C4-2B (cell line): ENCODE data around the gene MACROH2A2.
"Not testable (repeated sequence)": the region's sequence is repeated elsewhere in the genome, so short reads cannot be mapped to it uniquely, and the experiment has no call there.

ENCODE experiments used
- H3K27ac ChIP-seq: fragments of 450-650 bp; 2 replicates; pipeline ENCODE4 v1.5.1; 2017
- CTCF ChIP-seq: fragments of 450-650 bp; conservative IDR thresholded peaks from 2 replicates; pipeline ENCODE4 v1.5.1; 2017; ENCODE audit warnings: mild to moderate bottlenecking
- ZFX ChIP-seq: fragments of 450-650 bp; IDR thresholded peaks from 2 replicates; pipeline ENCODE4 v1.6.1; 2017

The MACROH2A2 gene

GRCh38 chr10:70068925-70069324 lies 16.3 kb downstream of the MACROH2A2 start:
- TF ChIP-seq ZFX, result no peak
- TF ChIP-seq CTCF, result no peak
- no peak overlapping the region for H3K27ac ChIP-seq

GRCh38 chr10:70069346-70069745 lies 16.7 kb downstream of the MACROH2A2 start:
- TF ChIP-seq CTCF (no peak), ZFX (no peak)

GRCh38 chr10:70070834-70071233 lies 18.2 kb downstream of the MACROH2A2 start:
- TF ChIP-seq CTCF (no peak), ZFX (no peak)
- H3K27ac ChIP-seq, result no peak overlapping the region

More at GRCh38 chr10:70069346-70069745, 16.7 kb downstream of the MACROH2A2 start:
- H3K27ac ChIP-seq, result no peak overlapping the region

GRCh38 chr10:70074165-70074564 lies 21.5 kb downstream of the MACROH2A2 start:
- TF ChIP-seq ZFX (no peak), CTCF (no peak)
- H3K27ac ChIP-seq, result no peak overlapping the region

- no peak for TF ChIP-seq CTCF
- TF ChIP-seq ZFX, result no peak
- no peak overlapping the region for H3K27ac ChIP-seq
Measured at GRCh38 chr10:70074971-70075370, 22.3 kb downstream of the MACROH2A2 start.

- TF ChIP-seq CTCF (no peak), ZFX (no peak)
- no peak overlapping the region for H3K27ac ChIP-seq
Measured at GRCh38 chr10:70078329-70078728, 25.7 kb downstream of the MACROH2A2 start.

GRCh38 chr10:70078937-70079336 lies 26.3 kb downstream of the MACROH2A2 start:
- no peak overlapping the region for H3K27ac ChIP-seq
- no peak for TF ChIP-seq CTCF
- no peak for TF ChIP-seq ZFX

- not testable (repeated sequence) for H3K27ac ChIP-seq
Measured at GRCh38 chr10:70080789-70081188, 28.1 kb downstream of the MACROH2A2 start.
